Keratinocyte (primary cell): Measurements from ENCODE around the gene NSUN2. TPM values are rescaled to one million over a fixed set of nuclear protein-coding genes. Genes with fewer than 3 reads are reported as not detected.

Source experiments
- DNase-seq: peaks from one replicate; pipeline ENCODE4 v3.0.0-alpha.2; 2011; ENCODE audit warnings: low read depth, missing footprints, low spot score
- FAIRE-seq: peaks from 2 replicates; lab custom pipeline; 2011; peaks lifted over from hg19 to GRCh38; lab: Jason Lieb, UNC
- H2AFZ ChIP-seq: 2 replicates; pipeline ENCODE4 v1.6.0; 2012; ENCODE audit warnings: low read length, control low read depth, inconsistent platforms; ENCODE audit not compliant: control insufficient read depth
- H3K27ac ChIP-seq: 2 replicates; pipeline ENCODE4 v1.5.1; 2011; ENCODE audit warnings: low read length; ENCODE audit not compliant: control insufficient read depth, insufficient read depth
- H3K27me3 ChIP-seq: 3 replicates; pipeline ENCODE4 v1.6.0; 2011; ENCODE audit warnings: low read length; ENCODE audit not compliant: control insufficient read depth, insufficient read depth; ENCODE audit errors: extremely low read depth
- H3K36me3 ChIP-seq, 2 experiments: 2 replicates in 1 of 2; 3 replicates in 1 of 2; pipeline ENCODE4 v1.5.1; 2011; ENCODE audit warnings: low read length in 2 of 2, mild to moderate bottlenecking in 1 of 2; ENCODE audit not compliant: control insufficient read depth in 2 of 2, insufficient read depth in 2 of 2; ENCODE audit errors: extremely low read depth in 1 of 2
- H3K4me1 ChIP-seq: 3 replicates; pipeline ENCODE4 v1.5.1; 2011; ENCODE audit warnings: low read length; ENCODE audit not compliant: control insufficient read depth, insufficient read depth; ENCODE audit errors: extremely low read depth
- H3K4me2 ChIP-seq: 3 replicates; pipeline ENCODE4 v1.6.0; 2011; ENCODE audit warnings: low read depth, low read length; ENCODE audit not compliant: control insufficient read depth, insufficient read depth; ENCODE audit errors: extremely low read depth
- H3K4me3 ChIP-seq, 3 experiments: fragments of 200-600 bp in 1 of 3; sonication (generic) in 1 of 3; 2 replicates in 2 of 3; 3 replicates in 1 of 3; pipeline ENCODE4 v1.5.1; 2011 to 2016; ENCODE audit warnings: low read length in 3 of 3, mild to moderate bottlenecking in 3 of 3, control low read depth in 2 of 3, inconsistent platforms in 1 of 3, low read depth in 1 of 3, mixed read lengths in 1 of 3, mixed run types in 1 of 3, moderate library complexity in 1 of 3; ENCODE audit not compliant: control insufficient read depth in 2 of 3, insufficient read depth in 2 of 3; ENCODE audit errors: extremely low read depth in 1 of 3
- H3K79me2 ChIP-seq: 2 replicates; pipeline ENCODE4 v1.6.0; 2012; ENCODE audit warnings: low read length; ENCODE audit not compliant: control insufficient read depth, insufficient read depth
- H3K9ac ChIP-seq: 3 replicates; pipeline ENCODE4 v1.6.0; 2011; ENCODE audit warnings: low read length; ENCODE audit not compliant: control insufficient read depth, insufficient read depth; ENCODE audit errors: extremely low read depth
- H3K9me1 ChIP-seq: 3 replicates; pipeline ENCODE4 v1.6.0; 2011; ENCODE audit warnings: low read length; ENCODE audit not compliant: control insufficient read depth, insufficient read depth; ENCODE audit errors: extremely low read depth
- H3K9me3 ChIP-seq: 2 replicates; pipeline ENCODE4 v1.5.1; 2012; ENCODE audit warnings: low read depth, low read length; ENCODE audit not compliant: control insufficient read depth
- H4K20me1 ChIP-seq: 3 replicates; pipeline ENCODE4 v1.6.0; 2011; ENCODE audit warnings: low read length; ENCODE audit not compliant: control insufficient read depth, insufficient read depth; ENCODE audit errors: extremely low read depth
- EZH2 ChIP-seq: IDR thresholded peaks from one replicate; pipeline ENCODE4 v1.6.1; 2012; ENCODE audit warnings: inconsistent platforms, mild to moderate bottlenecking, low read length, moderate library complexity
- dilution Hi-C: fragments of 300-500 bp; cut with MboI; formaldehyde crosslinking; loops from one replicate; pipeline ENCODE4 v1.7.0; 2020; ENCODE audit warnings: low sequenced_read_pairs; ENCODE audit not compliant: extremely low pct_ligation_motif_present
- polyA plus RNA-seq, 5 experiments: library from polyadenylated mRNA; depleted of rRNA in 3 of 5; stranded (reverse) in 3 of 5; stranded (forward) in 1 of 5; unstranded in 1 of 5; fragments of >200 nt; gene quantifications; 1 replicate in 1 of 5; 2 replicates in 3 of 5; 3 replicates in 1 of 5; pipeline versions ENCODE4 v1.2.1 to v1.2.3, GENCODE V29; 2011 to 2012; ENCODE audit warnings: missing spikeins in 2 of 5, low read depth in 1 of 5, low replicate concordance in 1 of 5
- TF ChIP-seq, protein P1 (sequence below), 3 experiments: IDR thresholded peaks in 1 of 3; conservative IDR thresholded peaks in 1 of 3; optimal IDR thresholded peaks in 1 of 3; 2 replicates in 2 of 3; 3 replicates in 1 of 3; pipeline versions ENCODE3 to v1.5.1; 2011; ENCODE audit warnings: low read length in 3 of 3, mild to moderate bottlenecking in 3 of 3, moderate library complexity in 2 of 3, control low read depth in 1 of 3, inconsistent platforms in 1 of 3; ENCODE audit not compliant: insufficient read depth in 2 of 3; ENCODE audit errors: extremely low read depth in 1 of 3

Gene NSUN2
- polyA plus RNA-seq, 1 donor (not counting 4 experiments of a cell fraction or from before 2014, with no cell fraction given) = 91.2 TPM

DNA sequence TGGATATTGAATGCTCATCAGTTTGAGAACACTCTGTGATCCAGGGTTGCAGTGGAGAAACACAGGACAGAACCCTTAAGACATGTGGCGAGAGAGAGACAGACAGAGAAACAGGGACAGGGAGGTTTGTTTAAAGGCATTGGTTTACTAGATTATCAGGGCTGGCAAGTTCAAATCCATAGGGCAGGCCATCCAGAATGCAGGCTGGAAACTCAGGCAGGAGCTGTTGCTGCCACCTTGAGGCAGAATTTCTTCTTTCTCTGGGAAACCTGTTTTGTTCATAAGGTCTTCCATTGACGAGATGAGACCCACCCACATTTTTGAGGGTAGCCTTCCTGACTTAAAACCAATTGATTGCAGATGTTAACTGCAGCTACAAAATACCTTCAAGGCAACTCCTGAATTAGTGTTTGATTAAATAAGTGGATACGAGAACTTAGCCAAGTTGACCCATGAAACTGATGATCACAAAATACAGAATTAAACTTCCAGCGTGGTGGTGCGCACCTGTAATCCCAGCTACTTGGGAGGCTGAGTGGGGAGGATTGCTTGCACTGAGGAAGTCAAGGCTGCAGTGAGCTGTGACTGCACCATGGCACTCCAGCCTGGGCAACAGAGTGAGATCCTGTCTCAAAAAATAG is 55.9 kb downstream of the NSUN2 start:
- no peaks in the 10 kb centered on the region for H3K79me2 ChIP-seq
- TF ChIP-seq EZH2 = no peak
- TF ChIP-seq, protein P1, sequence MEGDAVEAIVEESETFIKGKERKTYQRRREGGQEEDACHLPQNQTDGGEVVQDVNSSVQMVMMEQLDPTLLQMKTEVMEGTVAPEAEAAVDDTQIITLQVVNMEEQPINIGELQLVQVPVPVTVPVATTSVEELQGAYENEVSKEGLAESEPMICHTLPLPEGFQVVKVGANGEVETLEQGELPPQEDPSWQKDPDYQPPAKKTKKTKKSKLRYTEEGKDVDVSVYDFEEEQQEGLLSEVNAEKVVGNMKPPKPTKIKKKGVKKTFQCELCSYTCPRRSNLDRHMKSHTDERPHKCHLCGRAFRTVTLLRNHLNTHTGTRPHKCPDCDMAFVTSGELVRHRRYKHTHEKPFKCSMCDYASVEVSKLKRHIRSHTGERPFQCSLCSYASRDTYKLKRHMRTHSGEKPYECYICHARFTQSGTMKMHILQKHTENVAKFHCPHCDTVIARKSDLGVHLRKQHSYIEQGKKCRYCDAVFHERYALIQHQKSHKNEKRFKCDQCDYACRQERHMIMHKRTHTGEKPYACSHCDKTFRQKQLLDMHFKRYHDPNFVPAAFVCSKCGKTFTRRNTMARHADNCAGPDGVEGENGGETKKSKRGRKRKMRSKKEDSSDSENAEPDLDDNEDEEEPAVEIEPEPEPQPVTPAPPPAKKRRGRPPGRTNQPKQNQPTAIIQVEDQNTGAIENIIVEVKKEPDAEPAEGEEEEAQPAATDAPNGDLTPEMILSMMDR (optimal IDR thresholded peaks at IDR 0.05 in 1 of 3, IDR thresholded peaks at IDR 0.05 in 1 of 3, conservative IDR thresholded peaks at IDR 0.05 in 1 of 3; ENCODE audit: extremely low read depth in 1 of 3, insufficient read depth in 2 of 3, low read length in 3 of 3) = peak; percentile 70 to 80 (median 75)
- dilution Hi-C loops = no loop called here
- no peaks in the 10 kb centered on the region for H4K20me1 ChIP-seq
- no peaks in the 10 kb centered on the region for H3K36me3 ChIP-seq
- H3K4me3 ChIP-seq = no peak overlapping the region
- H3K27me3 ChIP-seq = peaks cover 17% of the 10 kb centered on the region
- peak; percentile 25 for DNase-seq
- H3K9ac ChIP-seq = no peak overlapping the region
- no peaks in the 10 kb centered on the region for H3K4me1 ChIP-seq
- no peak overlapping the region for H2AFZ ChIP-seq
- H3K9me1 ChIP-seq = no peaks in the 10 kb centered on the region
- H3K4me2 ChIP-seq = no peak overlapping the region
- H3K27ac ChIP-seq = no peak overlapping the region
- H3K9me3 ChIP-seq = no peaks in the 10 kb centered on the region
- peak; percentile 52 for FAIRE-seq

DNA sequence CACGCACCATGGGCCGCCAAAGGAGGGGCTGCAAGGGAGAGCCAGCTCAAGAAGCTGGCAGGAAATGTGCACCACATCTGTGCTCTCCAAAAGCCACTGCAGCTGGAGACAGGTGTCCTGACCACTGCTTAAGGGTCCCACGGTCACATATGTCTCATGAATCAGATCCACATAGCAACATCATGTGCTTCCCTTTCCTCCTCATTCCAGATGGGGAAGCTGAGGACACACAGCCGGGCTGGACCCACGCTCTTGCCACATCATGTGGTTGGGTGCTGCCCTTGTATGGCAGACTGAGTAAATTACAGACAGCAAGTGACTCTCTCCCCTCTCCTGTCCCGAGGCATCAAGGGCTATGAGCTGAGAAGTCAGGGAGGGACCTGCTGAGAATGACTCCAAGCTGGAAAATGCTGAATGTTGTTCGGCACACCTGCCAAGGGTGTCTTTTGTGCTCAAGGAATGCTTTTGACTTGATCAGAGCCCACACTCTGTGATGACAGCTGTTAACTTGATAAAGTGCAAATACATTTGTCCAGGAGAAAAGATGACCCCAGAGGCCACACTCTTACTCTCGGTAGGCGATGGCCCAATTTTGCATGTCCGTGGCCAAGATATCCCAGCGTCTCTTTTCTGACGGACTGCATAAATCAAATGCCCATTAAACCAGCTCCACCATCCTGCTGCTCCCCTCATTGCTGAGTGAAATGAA is 58.2 kb downstream of the NSUN2 start:
- Histone ChIP-seq H4K20me1 (no peaks in the 10 kb centered on the region), H3K9me1 (no peaks in the 10 kb centered on the region), H3K79me2 (no peaks in the 10 kb centered on the region), H3K9me3 (no peaks in the 10 kb centered on the region), H3K9ac (no peak overlapping the region), H3K27ac (no peak overlapping the region), H2AFZ (no peak overlapping the region), H3K27me3 (peaks cover 10% of the 10 kb centered on the region), H3K4me1 (no peaks in the 10 kb centered on the region), H3K4me2 (no peak overlapping the region), H3K36me3 (no peaks in the 10 kb centered on the region), H3K4me3 (no peak overlapping the region)
- TF ChIP-seq EZH2 = no peak
- TF ChIP-seq, protein P1 (optimal IDR thresholded peaks at IDR 0.05 in 1 of 3, IDR thresholded peaks at IDR 0.05 in 1 of 3, conservative IDR thresholded peaks at IDR 0.05 in 1 of 3; ENCODE audit: extremely low read depth in 1 of 3, insufficient read depth in 2 of 3, low read length in 3 of 3) = peak in 1 of 3 experiments; percentile 42
- FAIRE-seq (no peak), DNase-seq (no peak)
- dilution Hi-C loops = no loop called here
